MM.1S (cell line): ENCODE results near the gene EXOC3L4.

ENCODE experiments used
- DNase-seq: peaks from one replicate; pipeline ENCODE4 v3.0.0-alpha.2; 2015
- H2AFZ ChIP-seq: fragments of 300-600 bp; sonication (generic); 2 replicates; pipeline ENCODE4 v1.6.0; 2016; ENCODE audit warnings: antibody characterized with exemption, low read length
- H3F3A ChIP-seq: fragments of 300-600 bp; sonication (generic); 2 replicates; pipeline ENCODE4 v1.6.1; 2016; ENCODE audit warnings: mild to moderate bottlenecking, antibody characterized with exemption, low read length, moderate library complexity, mixed read lengths; ENCODE audit not compliant: insufficient read depth
- H3K27ac ChIP-seq: fragments of 300-600 bp; sonication (generic); 2 replicates; pipeline ENCODE4 v1.5.1; 2016; ENCODE audit warnings: mild to moderate bottlenecking, low read length
- H3K27me3 ChIP-seq: fragments of 300-600 bp; sonication (generic); replicated peaks from 2 replicates; pipeline ENCODE4 v1.6.0; 2016; ENCODE audit warnings: low read length; ENCODE audit not compliant: insufficient read depth
- H3K36me3 ChIP-seq: fragments of 300-600 bp; sonication (generic); replicated peaks from 2 replicates; pipeline ENCODE4 v1.6.1; 2016; ENCODE audit warnings: mild to moderate bottlenecking, low read length, mixed read lengths; ENCODE audit not compliant: insufficient read depth
- H3K4me1 ChIP-seq: fragments of 300-600 bp; sonication (generic); 2 replicates; pipeline ENCODE4 v1.6.1; 2016; ENCODE audit warnings: low read length, mixed read lengths
- H3K4me2 ChIP-seq: fragments of 300-600 bp; sonication (generic); 2 replicates; pipeline ENCODE4 v1.6.0; 2016; ENCODE audit warnings: low read depth, low read length
- H3K4me3 ChIP-seq: fragments of 300-600 bp; sonication (generic); 2 replicates; pipeline ENCODE4 v1.5.1; 2016; ENCODE audit warnings: low read length, mixed read lengths
- H3K79me2 ChIP-seq: fragments of 300-600 bp; sonication (generic); 2 replicates; pipeline ENCODE4 v1.6.1; 2016; ENCODE audit warnings: mixed run types, low read length, mixed read lengths
- H3K9ac ChIP-seq: fragments of 300-600 bp; sonication (generic); 2 replicates; pipeline ENCODE4 v1.6.1; 2016; ENCODE audit warnings: low read length, mixed read lengths
- H3K9me2 ChIP-seq: fragments of 300-600 bp; sonication (generic); replicated peaks from 2 replicates; pipeline ENCODE4 v1.6.1; 2016; ENCODE audit warnings: mild to moderate bottlenecking, low read length, mixed read lengths; ENCODE audit not compliant: insufficient read depth
- H3K9me3 ChIP-seq: fragments of 300-600 bp; sonication (generic); replicated peaks from 2 replicates; pipeline ENCODE4 v1.6.1; 2016; ENCODE audit warnings: mild to moderate bottlenecking, low read length, mixed read lengths; ENCODE audit not compliant: insufficient read depth
- H4K20me1 ChIP-seq: fragments of 300-600 bp; sonication (generic); 2 replicates; pipeline ENCODE4 v1.6.1; 2016; ENCODE audit warnings: mild to moderate bottlenecking, low read length, moderate library complexity, mixed read lengths; ENCODE audit not compliant: insufficient read depth
- EZH2 ChIP-seq: fragments of 300-600 bp; sonication (generic); optimal IDR thresholded peaks from 2 replicates; pipeline ENCODE3; 2017; ENCODE audit warnings: low read depth, mild to moderate bottlenecking, antibody characterized with exemption, low read length, mixed read lengths
- EZH2phosphoT487 ChIP-seq: fragments of 300-600 bp; sonication (generic); IDR thresholded peaks from 2 replicates; pipeline ENCODE4 v1.6.1; 2018; ENCODE audit warnings: antibody characterized with exemption, low read length
- TF ChIP-seq, protein P1 (sequence below): fragments of 300-600 bp; sonication (generic); IDR thresholded peaks from 2 replicates; pipeline ENCODE4 v1.5.1; 2016; ENCODE audit warnings: antibody characterized with exemption, low read length, mixed read lengths

EXOC3L4 gene

DNA sequence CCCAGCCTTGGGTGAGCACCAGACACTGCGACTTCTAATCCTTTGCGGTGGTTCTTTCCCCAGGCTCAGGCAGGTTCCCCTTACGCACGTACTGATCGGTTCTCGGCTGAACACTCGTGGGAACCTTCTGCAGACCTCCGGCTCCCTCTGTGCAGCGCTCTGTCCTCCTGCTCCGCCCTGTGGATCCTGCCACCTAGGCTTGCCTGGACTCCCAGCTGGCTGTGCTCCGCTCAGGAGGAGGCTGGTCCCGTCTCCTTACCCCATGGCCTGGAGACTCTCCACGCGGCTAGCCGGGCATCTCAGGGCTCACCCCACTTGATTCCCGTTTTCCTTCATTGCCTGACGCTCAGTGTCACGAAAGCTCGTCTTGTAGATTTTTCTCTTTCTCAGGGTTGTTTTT lies 63.4 kb downstream of the EXOC3L4 start:
- H3F3A ChIP-seq, result no peaks in the 10 kb centered on the region
- no peak overlapping the region for H3K9ac ChIP-seq
- no peak overlapping the region for H2AFZ ChIP-seq
- no peaks in the 10 kb centered on the region for H3K4me1 ChIP-seq
- H3K4me3 ChIP-seq, result no peak overlapping the region
- TF ChIP-seq EZH2phosphoT487 (no peak), EZH2 (no peak)
- TF ChIP-seq, protein P1, sequence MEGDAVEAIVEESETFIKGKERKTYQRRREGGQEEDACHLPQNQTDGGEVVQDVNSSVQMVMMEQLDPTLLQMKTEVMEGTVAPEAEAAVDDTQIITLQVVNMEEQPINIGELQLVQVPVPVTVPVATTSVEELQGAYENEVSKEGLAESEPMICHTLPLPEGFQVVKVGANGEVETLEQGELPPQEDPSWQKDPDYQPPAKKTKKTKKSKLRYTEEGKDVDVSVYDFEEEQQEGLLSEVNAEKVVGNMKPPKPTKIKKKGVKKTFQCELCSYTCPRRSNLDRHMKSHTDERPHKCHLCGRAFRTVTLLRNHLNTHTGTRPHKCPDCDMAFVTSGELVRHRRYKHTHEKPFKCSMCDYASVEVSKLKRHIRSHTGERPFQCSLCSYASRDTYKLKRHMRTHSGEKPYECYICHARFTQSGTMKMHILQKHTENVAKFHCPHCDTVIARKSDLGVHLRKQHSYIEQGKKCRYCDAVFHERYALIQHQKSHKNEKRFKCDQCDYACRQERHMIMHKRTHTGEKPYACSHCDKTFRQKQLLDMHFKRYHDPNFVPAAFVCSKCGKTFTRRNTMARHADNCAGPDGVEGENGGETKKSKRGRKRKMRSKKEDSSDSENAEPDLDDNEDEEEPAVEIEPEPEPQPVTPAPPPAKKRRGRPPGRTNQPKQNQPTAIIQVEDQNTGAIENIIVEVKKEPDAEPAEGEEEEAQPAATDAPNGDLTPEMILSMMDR, result no peak
- peaks cover 16% of the 10 kb centered on the region; the same call in 1 of the 2 replicates for H3K27me3 ChIP-seq
- H3K79me2 ChIP-seq, result no peaks in the 10 kb centered on the region
- no peaks in the 10 kb centered on the region for H3K9me3 ChIP-seq
- DNase-seq, result no peak
- no peaks in the 10 kb centered on the region for H4K20me1 ChIP-seq
- no peaks in the 10 kb centered on the region for H3K9me2 ChIP-seq
- H3K27ac ChIP-seq, result no peak overlapping the region
- H3K4me2 ChIP-seq, result no peak overlapping the region
- no peaks in the 10 kb centered on the region for H3K36me3 ChIP-seq

DNA sequence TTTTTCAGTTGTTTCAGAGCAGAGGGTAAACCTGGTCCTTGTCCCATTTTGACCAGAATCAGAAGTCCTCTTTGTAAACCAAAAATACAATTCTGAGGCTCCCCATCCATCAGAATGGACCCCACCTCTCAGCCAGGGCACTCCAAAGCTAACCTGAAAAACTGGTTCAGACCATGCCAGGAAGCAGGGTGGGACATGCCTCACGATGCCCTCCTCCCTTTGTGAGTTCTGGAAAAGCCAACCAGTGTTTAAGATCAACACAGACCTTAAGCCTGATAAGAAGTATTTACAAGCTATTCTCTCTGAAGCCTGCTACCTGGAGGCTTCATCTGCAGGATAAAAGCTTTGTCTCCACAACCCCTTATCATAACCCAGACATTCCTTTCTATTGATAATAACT lies 64.2 kb downstream of the EXOC3L4 start:
- H3K9ac ChIP-seq, result no peak overlapping the region
- no peaks in the 10 kb centered on the region for H3F3A ChIP-seq
- no peak overlapping the region for H3K4me3 ChIP-seq
- DNase-seq, result no peak
- TF ChIP-seq EZH2phosphoT487 (no peak), EZH2 (no peak)
- TF ChIP-seq, protein P1, result no peak
- no peaks in the 10 kb centered on the region for H3K36me3 ChIP-seq
- no peaks in the 10 kb centered on the region for H3K4me1 ChIP-seq
- H3K79me2 ChIP-seq, result no peaks in the 10 kb centered on the region
- H3K4me2 ChIP-seq, result no peak overlapping the region
- H2AFZ ChIP-seq, result no peak overlapping the region
- H4K20me1 ChIP-seq, result no peaks in the 10 kb centered on the region
- H3K27me3 ChIP-seq, result peaks cover 11% of the 10 kb centered on the region; the same call in 1 of the 2 replicates
- no peaks in the 10 kb centered on the region for H3K9me3 ChIP-seq
- H3K27ac ChIP-seq, result no peak overlapping the region
- no peaks in the 10 kb centered on the region for H3K9me2 ChIP-seq
